Esophagus muscularis mucosa (tissue), 4 donors: ENCODE measurements around the gene ETNPPL.

Experiments used
- EP300 ChIP-seq: sonication (generic); formaldehyde crosslinking; IDR thresholded peaks from one replicate; pipeline ENCODE4 v1.6.1; 2017; ENCODE audit warnings: antibody characterized with exemption
- POLR2A ChIP-seq: fragments of 450-650 bp; IDR thresholded peaks from one replicate; pipeline ENCODE4 v1.6.1; 2017; ENCODE audit warnings: antibody characterized with exemption, moderate library complexity, mild to moderate bottlenecking, low read depth
- POLR2AphosphoS5 ChIP-seq, 2 donors: sonication (generic); formaldehyde crosslinking; IDR thresholded peaks; one replicate each; pipeline ENCODE4 v1.6.1; 2017; ENCODE audit warnings: antibody characterized with exemption in 2 of 2
- TF ChIP-seq, protein P1 (sequence below), 3 experiments: fragments of 200-600 bp in 2 of 3; fragments of 450-650 bp in 1 of 3; sonication (generic) in 2 of 3; IDR thresholded peaks; one replicate each; pipeline ENCODE4 v1.5.1; 2017 to 2019; ENCODE audit warnings: antibody characterized with exemption in 3 of 3, mild to moderate bottlenecking in 2 of 3, moderate library complexity in 1 of 3

DNA sequence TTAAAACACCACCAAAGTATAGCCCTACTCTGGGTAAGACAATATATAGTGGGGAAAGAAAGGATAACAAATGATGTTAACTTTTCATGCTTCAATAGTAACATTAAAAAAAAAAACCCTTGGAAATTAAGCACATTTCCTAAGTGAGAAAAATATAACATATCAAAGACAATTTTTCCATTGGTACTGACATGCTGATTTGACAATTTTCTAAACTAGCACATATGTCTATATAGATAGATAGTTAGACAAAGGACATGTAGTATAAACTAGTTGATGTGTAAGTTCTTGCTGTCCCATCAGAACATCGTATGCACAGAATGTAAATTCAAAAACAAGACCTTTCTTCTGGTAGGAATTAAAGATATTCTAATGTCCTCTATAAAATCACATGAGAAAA, 47.2 kb upstream of the ETNPPL start:
- TF ChIP-seq POLR2A (no peak), POLR2AphosphoS5 (IDR thresholded peaks at IDR 0.05) (no peak), EP300 (no peak)
- TF ChIP-seq, protein P1, sequence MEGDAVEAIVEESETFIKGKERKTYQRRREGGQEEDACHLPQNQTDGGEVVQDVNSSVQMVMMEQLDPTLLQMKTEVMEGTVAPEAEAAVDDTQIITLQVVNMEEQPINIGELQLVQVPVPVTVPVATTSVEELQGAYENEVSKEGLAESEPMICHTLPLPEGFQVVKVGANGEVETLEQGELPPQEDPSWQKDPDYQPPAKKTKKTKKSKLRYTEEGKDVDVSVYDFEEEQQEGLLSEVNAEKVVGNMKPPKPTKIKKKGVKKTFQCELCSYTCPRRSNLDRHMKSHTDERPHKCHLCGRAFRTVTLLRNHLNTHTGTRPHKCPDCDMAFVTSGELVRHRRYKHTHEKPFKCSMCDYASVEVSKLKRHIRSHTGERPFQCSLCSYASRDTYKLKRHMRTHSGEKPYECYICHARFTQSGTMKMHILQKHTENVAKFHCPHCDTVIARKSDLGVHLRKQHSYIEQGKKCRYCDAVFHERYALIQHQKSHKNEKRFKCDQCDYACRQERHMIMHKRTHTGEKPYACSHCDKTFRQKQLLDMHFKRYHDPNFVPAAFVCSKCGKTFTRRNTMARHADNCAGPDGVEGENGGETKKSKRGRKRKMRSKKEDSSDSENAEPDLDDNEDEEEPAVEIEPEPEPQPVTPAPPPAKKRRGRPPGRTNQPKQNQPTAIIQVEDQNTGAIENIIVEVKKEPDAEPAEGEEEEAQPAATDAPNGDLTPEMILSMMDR (IDR thresholded peaks at IDR 0.05), result no peak
